GM12878 (cell line): ENCODE data around the gene SPATA16. TPM values are rescaled to one million over a fixed set of nuclear protein-coding genes. Genes with fewer than 3 reads are reported as not detected.
"Not testable (repeated sequence)": the region's sequence is repeated elsewhere in the genome, so short reads cannot be mapped to it uniquely, and the experiment has no call there.

Experiments used
- ATAC-seq: fragments of 200-7000 bp; cut with Tn5 transposase; 3 replicates; pipeline ENCODE4 v1.9.1; 2020; ENCODE audit warnings: mild to moderate bottlenecking, moderate library complexity
- BruUV-seq: library from RNA; stranded (reverse); fragments of 400-500 nt; replicated peaks from 2 replicates; lab custom pipeline; 2021; lab: Mats Ljungman, UMichigan
- CTCF ChIA-PET: fragments of 300-600 bp; sonication (Branson Sonifier 250); formaldehyde crosslinking; extraction: SDS; loops from one replicate; lab custom pipeline; 2021; ENCODE audit warnings: inconsistent platforms; lab: Yijun Ruan, JAX
- POLR2A ChIA-PET: fragments of 350-600 bp; formaldehyde crosslinking; extraction: SDS; loops from one replicate; lab custom pipeline; 2021; ENCODE audit warnings: inconsistent platforms; lab: Charles Lee
- RAD21 ChIA-PET: fragments of 300-600 bp; sonication (Branson Sonifier 250); formaldehyde crosslinking; loops from one replicate; lab custom pipeline; 2023; ENCODE audit warnings: antibody characterized with exemption; ENCODE audit not compliant: unreplicated experiment; lab: Charles Lee
- SMC1A ChIA-PET: fragments of 300-600 bp; sonication (Branson Sonifier 250); formaldehyde crosslinking; loops from one replicate; lab custom pipeline; 2023; ENCODE audit not compliant: unreplicated experiment, uncharacterized antibody; lab: Charles Lee
- DNase-seq: peaks from one replicate; pipeline ENCODE4 v3.0.0-alpha.2; 2011; ENCODE audit warnings: low read depth, low spot score
- FAIRE-seq: peaks from 3 replicates; lab custom pipeline; 2011; peaks lifted over from hg19 to GRCh38; lab: Jason Lieb, UNC
- H2AFZ ChIP-seq: 2 replicates; pipeline ENCODE4 v1.6.0; 2011; ENCODE audit warnings: low read depth, low read length, control low read depth; ENCODE audit not compliant: control insufficient read depth
- H3K27ac ChIP-seq: 2 replicates; pipeline ENCODE4 v1.5.1; 2011; ENCODE audit warnings: control low read depth; ENCODE audit not compliant: control insufficient read depth, insufficient read depth
- H3K27me3 ChIP-seq, 2 experiments: replicated peaks in 1 of 2; 2 replicates each; pipeline versions ENCODE4 v1.6.0 to v1.6.1; 2011; ENCODE audit warnings: low read length in 1 of 2; ENCODE audit not compliant: control insufficient read depth in 2 of 2, insufficient read depth in 2 of 2
- H3K36me3 ChIP-seq, 2 experiments: 2 replicates each; pipeline ENCODE4 v1.5.1; 2011; ENCODE audit warnings: low read length in 1 of 2; ENCODE audit not compliant: control insufficient read depth in 2 of 2, insufficient read depth in 2 of 2
- H3K4me1 ChIP-seq: 2 replicates; pipeline ENCODE4 v1.6.1; 2011; ENCODE audit warnings: mild to moderate bottlenecking, low read length, moderate library complexity, mixed read lengths; ENCODE audit not compliant: control insufficient read depth, insufficient read depth
- H3K4me2 ChIP-seq: 2 replicates; pipeline ENCODE4 v1.6.0; 2011; ENCODE audit warnings: control low read depth; ENCODE audit not compliant: control insufficient read depth, insufficient read depth
- H3K4me3 ChIP-seq: fragments of 200-600 bp; sonication (generic); 2 replicates; pipeline ENCODE4 v1.5.1; 2016
- H3K79me2 ChIP-seq: 2 replicates; pipeline ENCODE4 v1.6.0; 2011; ENCODE audit warnings: low read length; ENCODE audit not compliant: control insufficient read depth, insufficient read depth
- H3K9ac ChIP-seq: 2 replicates; pipeline ENCODE4 v1.8.0; 2011; ENCODE audit warnings: low read length, control low read depth, mixed read lengths; ENCODE audit not compliant: control insufficient read depth, insufficient read depth
- H3K9me3 ChIP-seq: replicated peaks from 3 replicates; pipeline ENCODE4 v1.5.1; 2011; ENCODE audit warnings: mild to moderate bottlenecking, low read length; ENCODE audit not compliant: control insufficient read depth, insufficient read depth
- H4K20me1 ChIP-seq: 2 replicates; pipeline ENCODE4 v1.6.0; 2011; ENCODE audit not compliant: control insufficient read depth, insufficient read depth
- CEBPZ ChIP-seq: fragments of 150-350 bp; IDR thresholded peaks from 2 replicates; pipeline ENCODE4 v1.6.1; 2016; ENCODE audit warnings: low read depth, low read length
- CHD1 ChIP-seq: IDR thresholded peaks from 2 replicates; pipeline ENCODE4 v1.6.1; 2012; ENCODE audit warnings: low read depth, low read length, improper control_type of control experiment
- FOS ChIP-seq: IDR thresholded peaks from 3 replicates; pipeline ENCODE4 v1.6.1; 2011; ENCODE audit warnings: borderline replicate concordance; ENCODE audit not compliant: insufficient read length; ENCODE audit errors: extremely low read depth
- FOXM1 ChIP-seq: IDR thresholded peaks from 2 replicates; pipeline ENCODE4 v1.6.1; 2012; ENCODE audit warnings: low read depth, mild to moderate bottlenecking, inconsistent platforms, low read length, moderate library complexity
- IRF4 ChIP-seq: IDR thresholded peaks from 2 replicates; pipeline ENCODE4 v1.6.1; 2011; ENCODE audit warnings: low read depth, low read length
- LARP7 ChIP-seq: fragments of 450-650 bp; IDR thresholded peaks from 2 replicates; pipeline ENCODE4 v1.6.1; 2017; ENCODE audit warnings: mild to moderate bottlenecking
- RBBP5 ChIP-seq: fragments of 200-600 bp; sonication (generic); conservative IDR thresholded peaks from 2 replicates; pipeline ENCODE4 v1.6.1; 2016
- TAF1 ChIP-seq: IDR thresholded peaks from 2 replicates; pipeline ENCODE4 v1.6.1; 2011; ENCODE audit warnings: mild to moderate bottlenecking, low read depth, low read length, borderline replicate concordance
- TARDBP ChIP-seq: IDR thresholded peaks from 2 replicates; pipeline ENCODE4 v1.6.1; 2016; ENCODE audit warnings: borderline replicate concordance
- ZNF207 ChIP-seq: fragments of 450-650 bp; IDR thresholded peaks from 2 replicates; pipeline ENCODE4 v1.6.1; 2014; ENCODE audit warnings: antibody characterized with exemption, mild to moderate bottlenecking, borderline replicate concordance
- ZZZ3 ChIP-seq: IDR thresholded peaks from 2 replicates; pipeline ENCODE4 v1.6.1; 2011; ENCODE audit warnings: low read depth; ENCODE audit not compliant: control insufficient read depth, insufficient read length
- WGBS: methylation state at CpG from one replicate; pipeline ENCODE4 v1.1.6; 2016; ENCODE audit warnings: low lambda C conversion rate; ENCODE audit not compliant: insufficient replicate concordance, insufficient coverage; ENCODE audit errors: missing lambda C conversion rate; 5-methylcytosine and 5-hydroxymethylcytosine counted together
- in situ Hi-C: fragments of 300-500 bp; cut with MboI; formaldehyde crosslinking; loops from 9 replicates; pipeline ENCODE4 v1.14.3; 2018; ENCODE audit warnings: mixed read lengths
- intact Hi-C: fragments of 100-400 bp; cut with micrococcal nuclease; formaldehyde crosslinking; loops from one replicate; pipeline ENCODE4 v1.14.2; 2022; ENCODE audit not compliant: unreplicated experiment
- polyA plus RNA-seq, 11 experiments: library from polyadenylated mRNA; depleted of rRNA in 4 of 11; unstranded in 6 of 11; stranded (reverse) in 5 of 11; fragments of >200 nt; fragmentation: Nextera tagmentation in 4 of 11; fragmentation: Illumina TruSeq in 1 of 11; extraction: Ambion mirVana in 4 of 11; extraction: Trizol in 1 of 11; gene quantifications; 1 replicate in 1 of 11; 2 replicates in 10 of 11; pipeline versions ENCODE4 v1.2.1 to v1.2.3, GENCODE V29; 2011 to 2016; ENCODE audit warnings: inconsistent platforms in 2 of 11, missing spikeins in 2 of 11, low read depth in 1 of 11
- total RNA-seq, 4 experiments: library from RNA; depleted of rRNA in 3 of 4; stranded (reverse); fragments of >200 nt in 3 of 4; fragmentation: Illumina TruSeq in 1 of 4; extraction: Trizol in 1 of 4; gene quantifications; 2 replicates each; pipeline versions ENCODE4 v1.2.1 to v1.2.3, GENCODE V29; 2013 to 2021
- TF ChIP-seq, protein P1 (sequence below): fragments of 450-650 bp; IDR thresholded peaks from 2 replicates; pipeline ENCODE4 v1.6.1; 2018; ENCODE audit warnings: borderline replicate concordance, mild to moderate bottlenecking; ENCODE audit not compliant: partially characterized antibody

Gene SPATA16
- total and polyA plus RNA-seq, 10 of the 15 experiments (the other 5 are each of a cell fraction or from before 2014, with no cell fraction given): 0.04 TPM; not detected in 9

GRCh38 chr3:172866726-172867350 lies 274.2 kb downstream of the SPATA16 start:
- RAD21 ChIA-PET: not testable (repeated sequence)

DNA sequence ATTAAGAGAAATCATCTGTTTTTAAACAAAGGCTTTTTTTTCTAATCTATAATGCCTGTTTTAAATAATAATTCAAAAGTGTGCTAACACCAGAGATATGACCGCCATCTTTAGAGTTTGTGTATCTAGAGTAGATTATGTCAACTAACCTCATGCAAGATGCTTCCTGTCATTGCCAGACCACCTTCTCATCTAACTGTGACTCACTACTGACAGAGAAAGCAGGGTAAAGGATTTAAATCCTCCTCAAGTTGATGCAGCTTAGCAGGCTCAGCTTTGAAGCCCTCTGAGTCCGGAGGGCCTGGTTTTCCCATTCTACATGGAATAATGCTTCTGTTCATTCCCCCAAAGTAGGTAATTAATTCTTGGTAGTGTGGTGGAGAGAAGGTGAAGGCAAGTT lies 282.0 kb downstream of the SPATA16 start:
- POLR2A ChIA-PET: no interaction called here
- no peak for ATAC-seq
- SMC1A ChIA-PET: no interaction called here
- no peak overlapping the region for H3K4me2 ChIP-seq
- H3K4me3 ChIP-seq: no peak overlapping the region
- FAIRE-seq: no peak
- no peak overlapping the region for H3K9ac ChIP-seq
- WGBS: 33% methylated on average over 2 of the region's 2 CpGs
- RAD21 ChIA-PET: no interaction called here
- H3K27ac ChIP-seq: no peak overlapping the region
- no peak overlapping the region for H2AFZ ChIP-seq
- H3K79me2 ChIP-seq: no peaks in the 10 kb centered on the region
- no peaks in the 10 kb centered on the region for H3K4me1 ChIP-seq
- H3K9me3 ChIP-seq: no peaks in the 10 kb centered on the region
- H4K20me1 ChIP-seq: no peaks in the 10 kb centered on the region
- H3K27me3 ChIP-seq: peaks cover 2 to 3% of the 10 kb centered on the region in 2 experiments; a peak in 3 of 4 replicates
- BruUV-seq: no TSS peak
- no peaks in the 10 kb centered on the region for H3K36me3 ChIP-seq
- no peak for DNase-seq
- intact Hi-C loops: no loop called here
- in situ Hi-C loops: no loop called here
- CTCF ChIA-PET: no interaction called here
- TF ChIP-seq FOXM1 (no peak), RBBP5 (no peak), ZNF207 (no peak), TARDBP (no peak), IRF4 (no peak), TAF1 (no peak), CEBPZ (no peak), CHD1 (no peak), FOS (no peak), ZZZ3 (no peak), LARP7 (no peak)
- TF ChIP-seq, protein P1, sequence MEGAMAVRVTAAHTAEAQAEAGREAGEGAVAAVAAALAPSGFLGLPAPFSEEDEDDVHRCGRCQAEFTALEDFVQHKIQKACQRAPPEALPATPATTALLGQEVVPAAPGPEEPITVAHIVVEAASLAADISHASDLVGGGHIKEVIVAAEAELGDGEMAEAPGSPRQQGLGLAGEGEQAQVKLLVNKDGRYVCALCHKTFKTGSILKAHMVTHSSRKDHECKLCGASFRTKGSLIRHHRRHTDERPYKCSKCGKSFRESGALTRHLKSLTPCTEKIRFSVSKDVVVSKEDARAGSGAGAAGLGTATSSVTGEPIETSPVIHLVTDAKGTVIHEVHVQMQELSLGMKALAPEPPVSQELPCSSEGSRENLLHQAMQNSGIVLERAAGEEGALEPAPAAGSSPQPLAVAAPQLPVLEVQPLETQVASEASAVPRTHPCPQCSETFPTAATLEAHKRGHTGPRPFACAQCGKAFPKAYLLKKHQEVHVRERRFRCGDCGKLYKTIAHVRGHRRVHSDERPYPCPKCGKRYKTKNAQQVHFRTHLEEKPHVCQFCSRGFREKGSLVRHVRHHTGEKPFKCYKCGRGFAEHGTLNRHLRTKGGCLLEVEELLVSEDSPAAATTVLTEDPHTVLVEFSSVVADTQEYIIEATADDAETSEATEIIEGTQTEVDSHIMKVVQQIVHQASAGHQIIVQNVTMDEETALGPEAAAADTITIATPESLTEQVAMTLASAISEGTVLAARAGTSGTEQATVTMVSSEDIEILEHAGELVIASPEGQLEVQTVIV: no peak

More at GRCh38 chr3:172866726-172867350, 274.2 kb downstream of the SPATA16 start:
- H3K27me3 ChIP-seq, H3K9ac ChIP-seq, POLR2A ChIA-PET, H3K4me1 ChIP-seq, ATAC-seq, intact Hi-C loops, H3K4me3 ChIP-seq, H3K9me3 ChIP-seq, in situ Hi-C loops, SMC1A ChIA-PET, H3K36me3 ChIP-seq, FAIRE-seq, H4K20me1 ChIP-seq, H2AFZ ChIP-seq, H3K4me2 ChIP-seq, H3K79me2 ChIP-seq, H3K27ac ChIP-seq, DNase-seq, BruUV-seq: not testable (repeated sequence)
- CTCF ChIA-PET: interaction anchor here (1.4 kb wide), 1 partner anchor 46 kb away, joined by 4 read pairs; no protein-coding TSS in a partner anchor
- 78% methylated on average over 34 of the region's 38 CpGs for WGBS
